Activated gamma-delta T cell (primary cell): ENCODE results near the gene ACKR2.

Source experiments
- DNase-seq: peaks from one replicate; lab custom pipeline; 2025; lab: John Stamatoyannopoulos, UW

The ACKR2 gene

DNA sequence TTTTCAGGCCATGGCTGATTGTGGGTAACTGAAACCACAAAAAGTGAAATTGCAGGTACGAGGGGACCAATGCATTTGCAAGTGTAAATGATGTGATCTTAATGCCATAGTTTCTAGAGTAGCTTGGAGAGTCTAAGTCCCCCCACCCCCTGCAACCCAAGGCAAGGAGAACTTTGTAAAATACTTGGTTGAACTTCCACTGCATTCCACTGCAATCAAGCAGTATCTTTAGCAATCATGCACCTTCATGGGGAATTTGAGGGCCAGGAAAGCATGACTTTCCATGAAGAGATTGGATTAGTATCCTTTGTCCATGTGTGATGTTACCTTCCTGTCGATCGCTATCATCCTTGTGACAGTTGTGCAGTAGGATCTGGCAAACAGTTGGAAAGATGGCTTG lies 77.8 kb downstream of the ACKR2 start:
- no peak for DNase-seq

- DNase-seq: no peak
Observed at GRCh38 chr3:42891042-42891441, 81.8 kb downstream of the ACKR2 start.

- no peak for DNase-seq
Observed at GRCh38 chr3:42892169-42892568, 82.9 kb downstream of the ACKR2 start.

DNA sequence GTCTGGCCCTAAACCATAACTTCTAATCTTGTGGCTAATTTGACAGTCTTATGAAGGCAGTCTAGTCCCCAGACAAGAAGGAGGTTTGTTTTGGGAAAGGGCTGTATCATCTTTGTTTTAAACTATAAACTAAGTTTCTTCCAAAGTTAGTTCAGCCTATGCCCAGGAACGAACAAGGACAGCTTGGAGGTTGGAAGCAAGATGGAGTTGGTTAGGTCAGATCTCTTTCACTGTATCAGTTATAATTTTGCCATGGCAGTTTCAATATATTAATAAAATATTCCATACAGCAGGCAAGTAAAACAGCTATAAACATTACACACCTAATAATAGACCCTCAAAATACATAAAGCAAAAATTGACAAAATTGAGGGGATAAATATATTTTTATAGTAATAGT lies 83.6 kb downstream of the ACKR2 start:
- DNase-seq: no peak

GRCh38 chr3:42894698-42895579 lies 85.7 kb downstream of the ACKR2 start:
- DNase-seq: no peak

DNA sequence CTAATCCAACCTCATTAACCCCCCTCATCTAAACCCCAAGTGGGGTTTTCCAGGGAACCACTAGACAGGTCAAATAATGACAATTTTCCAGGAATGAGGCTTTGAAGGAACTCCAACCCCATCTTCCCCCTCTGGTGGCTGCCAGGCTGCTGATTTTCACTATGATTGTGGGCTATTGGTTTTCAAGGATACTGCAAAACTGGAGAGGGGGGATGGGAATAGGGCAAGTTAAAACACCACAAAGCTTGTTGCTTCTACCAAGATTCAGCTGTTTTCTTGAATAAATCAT lies 86.3 kb downstream of the ACKR2 start:
- DNase-seq: no peak

- no peak for DNase-seq
Observed at GRCh38 chr3:42898896-42899675, 89.8 kb downstream of the ACKR2 start.

- DNase-seq: no peak
Observed at GRCh38 chr3:42900226-42901072, 91.2 kb downstream of the ACKR2 start.

DNA sequence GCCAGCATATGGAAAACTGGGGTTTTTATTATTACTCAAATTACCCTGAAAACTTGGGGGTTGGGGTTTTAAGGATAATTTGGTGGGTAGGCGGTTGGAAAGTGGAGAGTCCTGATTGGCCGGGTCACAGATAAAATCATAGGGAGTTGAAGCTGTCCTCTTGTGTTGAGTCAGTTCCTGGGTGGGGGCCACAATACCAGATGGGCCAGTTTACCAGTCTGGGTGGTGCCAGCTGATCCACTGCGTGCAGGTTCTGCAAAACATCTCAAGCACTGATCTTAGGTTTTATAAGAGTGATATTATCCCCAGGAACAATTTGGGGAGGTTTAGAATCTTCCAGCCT lies 91.8 kb downstream of the ACKR2 start:
- no peak for DNase-seq

- DNase-seq: no peak
Observed at GRCh38 chr3:42902257-42902656, 93.0 kb downstream of the ACKR2 start.

- DNase-seq: no peak
Observed at GRCh38 chr3:42904076-42904475, 94.8 kb downstream of the ACKR2 start.

DNA sequence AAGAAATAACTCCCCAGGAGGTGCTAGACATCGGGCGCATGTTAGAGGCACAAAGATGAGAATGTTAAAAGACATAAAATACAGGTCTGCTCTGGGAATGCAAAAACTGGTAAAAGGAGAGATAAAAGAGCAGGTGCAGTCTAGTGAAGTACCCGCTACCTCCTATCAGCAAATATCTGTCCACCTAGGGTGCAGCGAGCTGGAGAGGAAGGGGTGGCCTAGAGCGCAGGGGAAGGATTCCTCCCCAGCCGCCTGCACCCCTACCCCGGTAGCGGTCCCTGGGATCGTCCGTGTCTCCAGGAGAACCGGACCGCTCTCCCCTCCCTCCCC lies 96.5 kb downstream of the ACKR2 start:
- no peak for DNase-seq

DNA sequence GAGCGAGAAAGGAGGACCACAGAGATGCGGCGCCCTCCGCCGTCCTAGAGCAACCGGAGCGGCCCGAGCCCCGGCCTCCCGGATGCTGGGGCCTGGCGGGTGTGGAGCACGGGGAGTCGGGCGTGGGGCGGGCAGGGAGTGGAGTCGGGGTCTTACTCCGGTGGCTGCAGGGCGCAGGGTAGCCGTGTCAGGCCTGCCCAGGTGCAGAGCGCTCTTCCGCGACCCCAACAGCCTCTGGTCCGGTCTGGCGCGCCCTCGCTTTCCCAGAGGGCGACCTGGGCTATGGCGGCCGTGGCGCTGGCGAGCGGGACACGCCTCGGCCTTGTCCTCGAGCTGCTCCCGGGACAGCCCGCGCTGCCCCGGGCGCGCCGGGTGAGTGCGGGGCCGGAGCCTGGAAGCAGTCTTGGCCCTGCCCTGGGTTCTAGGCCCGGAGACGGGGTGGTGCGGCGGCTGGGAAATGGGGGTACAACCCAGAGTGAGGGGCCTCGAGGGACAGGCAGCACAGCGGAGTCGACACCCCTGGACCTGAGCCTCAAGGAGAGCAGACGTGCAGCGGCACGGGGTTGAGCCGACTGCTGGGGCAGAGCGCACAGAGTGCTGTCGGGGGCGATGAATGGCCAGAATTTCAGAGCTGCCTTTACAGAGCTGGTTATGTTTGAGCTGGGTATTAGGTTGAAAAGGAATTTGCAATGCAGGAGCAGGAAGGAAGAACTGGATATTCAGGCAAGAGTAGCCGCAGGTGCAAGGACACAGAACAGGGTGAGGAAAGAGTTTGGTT lies 97.0 kb downstream of the ACKR2 start, which contains the start of gene ZNF662:
TSS of gene ZNF662 (plus strand) at position 73 of the 778 bp plus-strand sequence. CDS start 1,973 bp downstream, outside the sequence.
- no peak for DNase-seq

DNA sequence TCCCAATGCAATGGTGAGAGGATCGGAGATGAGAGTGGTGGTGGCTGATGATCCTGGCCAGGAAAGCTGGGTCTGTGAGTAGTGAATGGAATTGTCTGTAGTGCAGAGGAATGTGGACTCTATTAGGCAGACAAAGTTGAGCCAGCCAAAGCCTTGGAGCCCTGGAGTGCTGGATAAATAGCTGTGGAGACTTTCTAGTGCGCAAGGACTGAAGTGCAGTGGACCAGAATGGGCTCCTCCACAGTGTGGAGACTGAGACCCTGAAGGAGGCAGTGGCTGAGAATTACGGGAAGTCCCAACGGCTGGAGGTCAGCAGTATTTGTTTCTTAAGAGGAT lies 97.6 kb downstream of the ACKR2 start:
- no peak for DNase-seq

GRCh38 chr3:42908675-42909074 lies 99.4 kb downstream of the ACKR2 start:
- DNase-seq: no peak

GRCh38 chr3:42911551-42911950 lies 102.3 kb downstream of the ACKR2 start:
- DNase-seq: no peak

DNA sequence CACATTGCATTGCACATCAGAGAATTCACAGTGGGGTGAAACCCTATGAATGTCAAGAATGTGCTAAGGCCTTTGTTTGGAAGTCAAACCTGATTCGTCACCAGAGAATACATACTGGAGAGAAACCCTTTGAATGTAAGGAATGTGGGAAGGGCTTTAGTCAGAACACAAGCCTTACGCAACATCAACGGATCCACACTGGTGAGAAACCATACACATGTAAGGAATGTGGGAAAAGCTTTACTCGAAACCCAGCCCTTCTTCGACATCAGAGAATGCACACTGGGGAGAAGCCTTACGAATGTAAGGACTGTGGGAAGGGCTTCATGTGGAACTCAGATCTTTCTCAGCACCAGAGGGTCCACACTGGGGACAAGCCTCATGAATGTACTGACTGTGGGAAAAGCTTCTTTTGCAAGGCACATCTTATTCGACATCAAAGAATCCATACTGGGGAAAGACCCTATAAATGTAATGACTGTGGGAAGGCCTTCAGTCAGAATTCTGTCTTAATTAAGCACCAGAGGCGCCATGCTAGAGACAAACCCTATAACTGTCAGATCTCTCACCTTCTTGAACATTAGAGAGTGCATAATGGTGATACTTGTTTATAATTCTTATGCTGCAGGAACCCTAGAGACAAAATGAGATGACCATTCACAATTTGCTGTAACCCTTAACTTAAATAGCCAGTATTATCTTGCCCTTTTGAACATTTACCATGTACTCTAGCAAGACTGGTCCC lies 105.7 kb downstream of the ACKR2 start:
- DNase-seq: no peak
